Central memory CD8-positive, alpha-beta T cell (primary cell): ENCODE results near the gene HTR6.

ENCODE experiments used
- ATAC-seq: fragments of 150-1000 bp; cut with Tn5 transposase; replicated peaks from 2 replicates; pipeline ENCODE4 v1.10.0; 2022; ENCODE audit warnings: mild to moderate bottlenecking, moderate FRiP score, moderate number of reproducible peaks; ENCODE audit not compliant: poor library complexity, severe bottlenecking; ENCODE audit errors: extremely low read depth
- DNase-seq, 2 donors: peaks; one replicate each; pipeline ENCODE4 v3.0.0; 2021; ENCODE audit warnings: low spot score in 2 of 2
- H3K27ac Mint-ChIP-seq: one replicate; pipeline ENCODE4 v1.8.0; 2022; ENCODE audit warnings: low read depth, mild to moderate bottlenecking, moderate library complexity, mixed read lengths
- H3K27me3 Mint-ChIP-seq: one replicate; pipeline ENCODE4 v1.8.0; 2022; ENCODE audit warnings: mixed read lengths
- H3K36me3 Mint-ChIP-seq: one replicate; pipeline ENCODE4 v1.8.0; 2022; ENCODE audit warnings: mild to moderate bottlenecking, moderate library complexity, mixed read lengths; ENCODE audit not compliant: insufficient read depth
- H3K4me1 Mint-ChIP-seq: one replicate; pipeline ENCODE4 v1.8.0; 2022; ENCODE audit warnings: mixed read lengths
- H3K4me3 Mint-ChIP-seq: one replicate; pipeline ENCODE4 v1.8.0; 2022; ENCODE audit warnings: mild to moderate bottlenecking, moderate library complexity, mixed read lengths
- H3K9me3 Mint-ChIP-seq: one replicate; pipeline ENCODE4 v1.8.0; 2022; ENCODE audit warnings: mixed read lengths

The HTR6 gene

DNA sequence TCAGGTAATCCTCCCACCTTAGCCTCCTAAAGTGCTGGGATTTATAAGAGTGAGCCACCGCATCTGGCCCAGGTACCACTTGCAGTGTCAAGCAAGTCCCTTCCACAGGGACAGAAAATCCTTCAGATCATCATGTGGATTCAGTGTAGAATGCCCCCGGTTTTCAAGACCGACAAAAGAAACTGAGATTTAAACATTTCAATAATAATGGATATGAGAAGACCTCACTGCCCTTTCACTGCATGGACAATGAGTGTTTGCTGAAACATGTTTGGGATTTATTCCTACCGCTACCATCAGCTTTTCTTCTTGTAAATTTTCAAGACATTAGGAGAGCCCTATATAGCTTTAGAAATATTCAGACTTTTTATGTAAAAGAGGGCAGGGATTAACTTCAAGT, 41.5 kb downstream of the HTR6 start:
- Mint-ChIP-seq H3K9me3 (no peaks in the 10 kb centered on the region), H3K27me3 (no peaks in the 10 kb centered on the region), H3K27ac (no peak overlapping the region), H3K36me3 (peaks cover 7% of the 10 kb centered on the region), H3K4me1 (peaks cover 9% of the 10 kb centered on the region), H3K4me3 (no peak overlapping the region)
- no peak for DNase-seq
- no peak for ATAC-seq

DNA sequence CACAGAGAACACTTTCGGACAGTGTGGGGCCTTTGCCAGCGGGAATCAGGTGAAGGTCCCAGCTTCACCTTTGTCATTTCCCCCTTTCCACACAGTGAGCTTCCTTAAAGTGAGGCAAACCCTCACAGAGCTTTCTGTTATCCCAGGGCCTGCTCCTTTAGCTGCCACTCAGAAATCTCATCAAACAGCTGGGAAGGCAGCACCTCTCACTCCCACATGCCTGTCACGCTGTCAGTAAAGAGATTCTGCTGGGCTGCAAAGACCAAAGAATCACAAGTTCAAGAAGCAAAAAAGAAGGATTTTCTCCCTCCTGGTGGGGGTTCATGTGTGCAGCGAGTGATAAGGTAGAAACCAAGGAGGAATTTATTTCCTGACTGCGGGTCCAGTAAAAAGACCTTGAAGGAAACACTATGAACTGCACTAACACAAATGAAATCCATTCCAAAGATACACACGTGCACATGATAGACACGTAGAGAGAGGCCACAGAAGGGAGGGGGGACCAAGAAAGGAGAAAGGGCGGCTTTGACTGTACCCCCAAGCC, 44.0 kb downstream of the HTR6 start:
- Mint-ChIP-seq H3K27ac (no peak overlapping the region), H3K4me1 (peaks cover 11% of the 10 kb centered on the region), H3K36me3 (peaks cover 6% of the 10 kb centered on the region), H3K27me3 (no peaks in the 10 kb centered on the region), H3K9me3 (no peaks in the 10 kb centered on the region), H3K4me3 (no peak overlapping the region)
- ATAC-seq (no peak), DNase-seq (no peak)

DNA sequence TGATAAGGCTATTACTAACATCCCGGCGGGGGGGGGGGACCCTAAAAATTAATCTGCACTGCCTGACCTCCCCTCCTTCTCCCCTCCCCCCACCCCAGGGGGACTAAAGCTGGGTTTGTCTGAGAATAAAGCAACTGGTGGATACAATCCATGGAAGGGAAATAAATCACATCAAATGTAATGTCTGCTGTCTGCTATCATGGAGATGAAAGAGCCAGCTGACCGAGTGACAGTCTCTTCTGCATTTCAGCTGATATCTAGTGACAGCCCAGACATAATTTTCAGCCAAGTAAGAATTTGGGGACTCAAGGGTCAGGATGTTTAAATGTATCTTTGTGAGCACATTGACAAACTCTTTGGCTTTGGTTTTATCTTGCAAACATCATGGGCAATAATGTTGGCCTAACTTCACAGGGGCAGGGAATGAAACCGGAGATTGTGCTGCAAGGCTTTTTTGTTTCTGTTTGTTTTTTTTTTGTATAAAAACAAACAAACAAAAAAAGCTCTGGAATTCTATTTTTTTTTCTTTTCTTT, 44.7 kb downstream of the HTR6 start:
- no peak overlapping the region for H3K4me3 Mint-ChIP-seq
- H3K27me3 Mint-ChIP-seq = no peaks in the 10 kb centered on the region
- DNase-seq = no peak
- H3K4me1 Mint-ChIP-seq = peaks cover 11% of the 10 kb centered on the region
- H3K36me3 Mint-ChIP-seq = peaks cover 8% of the 10 kb centered on the region
- H3K27ac Mint-ChIP-seq = no peak overlapping the region
- ATAC-seq = no peak
- no peaks in the 10 kb centered on the region for H3K9me3 Mint-ChIP-seq

DNA sequence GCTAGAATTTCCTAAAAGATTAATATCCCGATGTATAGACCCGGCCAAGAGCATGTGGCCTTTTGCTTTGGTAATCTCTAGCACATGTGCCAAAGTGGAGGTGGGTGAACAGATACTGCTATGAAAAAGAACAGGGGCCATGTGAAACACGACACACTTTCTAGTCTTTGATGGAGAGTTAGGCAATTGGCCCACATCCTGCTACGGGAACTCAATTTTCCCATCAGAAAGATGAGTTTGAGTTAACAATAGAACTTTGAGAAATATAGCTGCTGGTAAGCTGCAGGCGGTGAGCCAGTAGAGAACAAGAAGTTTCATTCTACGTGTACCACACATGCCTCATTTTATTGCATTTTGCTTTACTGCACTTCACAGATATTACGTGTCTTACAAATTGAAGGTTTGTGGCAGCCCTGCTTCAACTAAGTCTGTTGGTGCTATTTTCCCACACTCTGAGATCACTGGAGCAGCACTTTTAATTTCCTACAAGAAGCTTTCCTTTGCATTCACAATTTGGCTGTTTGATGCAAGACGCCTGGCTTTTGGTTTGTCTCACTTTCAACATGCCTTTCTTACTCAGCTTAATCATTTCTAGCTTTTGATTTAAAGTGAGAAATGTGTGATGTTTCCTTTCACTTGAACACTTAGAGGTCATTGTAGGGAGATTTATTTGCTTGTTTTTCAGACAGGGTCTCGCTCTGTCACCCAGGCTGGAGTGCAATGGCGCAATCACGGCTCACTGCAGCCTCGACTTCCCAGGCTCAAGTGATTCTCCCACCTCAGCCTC, 46.3 kb downstream of the HTR6 start:
- Mint-ChIP-seq H3K9me3 (no peaks in the 10 kb centered on the region), H3K27ac (no peak overlapping the region), H3K27me3 (no peaks in the 10 kb centered on the region), H3K4me1 (peaks cover 18% of the 10 kb centered on the region), H3K4me3 (no peak overlapping the region), H3K36me3 (peaks cover 11% of the 10 kb centered on the region)
- DNase-seq (no peak), ATAC-seq (no peak)

DNA sequence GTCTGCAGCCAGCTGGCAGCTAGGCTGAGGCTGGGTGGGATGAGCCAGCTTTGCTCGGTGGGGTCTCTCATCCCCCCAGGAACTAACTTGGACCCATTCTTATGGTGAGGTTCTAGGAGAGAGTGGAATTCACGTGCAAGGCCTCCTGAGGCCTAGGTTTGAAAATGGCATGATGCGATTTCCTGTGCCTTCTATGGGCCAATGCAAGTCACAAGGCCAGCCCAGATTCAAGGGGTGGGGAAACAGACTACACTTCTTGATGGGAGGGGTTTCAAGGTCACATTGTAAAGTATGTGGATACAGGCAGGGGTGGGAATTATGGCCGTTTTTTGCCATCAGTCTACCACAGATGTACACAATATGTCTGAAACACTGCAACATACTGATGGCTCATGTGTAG, 48.3 kb downstream of the HTR6 start:
- DNase-seq = no peak
- peaks cover 10% of the 10 kb centered on the region for H3K36me3 Mint-ChIP-seq
- no peak for ATAC-seq
- H3K27me3 Mint-ChIP-seq = no peaks in the 10 kb centered on the region
- H3K9me3 Mint-ChIP-seq = no peaks in the 10 kb centered on the region
- H3K27ac Mint-ChIP-seq = no peak overlapping the region
- H3K4me3 Mint-ChIP-seq = no peak overlapping the region
- peaks cover 18% of the 10 kb centered on the region for H3K4me1 Mint-ChIP-seq

DNA sequence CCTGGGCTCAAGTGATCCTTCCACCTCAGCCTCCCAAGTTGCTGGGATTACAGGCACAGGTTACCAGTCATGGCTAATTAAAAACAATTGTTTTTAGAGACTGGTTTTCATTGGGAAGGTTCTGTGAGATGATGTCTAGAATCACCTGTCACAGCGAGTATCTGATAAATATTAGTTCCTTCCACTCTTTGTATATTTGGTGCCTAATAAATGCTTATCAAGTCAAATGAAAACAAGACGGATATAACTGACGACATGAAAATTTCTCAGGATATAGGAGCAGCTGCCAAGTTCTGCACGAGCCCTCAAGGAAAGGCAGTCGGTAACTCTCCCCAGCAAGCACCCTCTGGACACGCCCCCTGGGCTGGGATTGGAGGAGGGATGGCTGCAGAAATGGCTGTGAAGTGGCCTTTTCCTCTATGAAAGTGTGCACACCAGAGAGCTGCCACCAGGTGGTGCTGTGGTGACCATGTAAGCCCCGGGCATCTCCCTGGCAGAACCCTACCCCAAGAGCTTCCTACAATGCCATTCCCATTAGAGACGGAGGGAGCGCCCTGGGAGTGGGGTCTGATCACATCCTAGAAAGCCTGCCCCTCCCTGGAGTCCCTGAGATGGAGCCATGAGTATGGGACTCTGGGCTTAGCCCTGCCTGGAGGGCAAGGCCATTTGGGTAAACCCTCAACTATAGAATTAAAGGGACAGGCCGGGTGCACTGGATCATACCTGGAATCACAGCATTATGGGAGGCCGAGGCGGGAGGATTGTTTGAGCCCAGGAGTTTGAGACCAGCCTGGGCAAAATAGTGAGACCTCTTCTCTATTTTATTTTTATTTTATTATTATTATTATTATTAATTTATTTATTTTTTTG, 50.9 kb downstream of the HTR6 start:
- Mint-ChIP-seq H3K27ac (no peak overlapping the region), H3K27me3 (no peaks in the 10 kb centered on the region), H3K4me1 (peaks cover 15% of the 10 kb centered on the region), H3K36me3 (peaks cover 7% of the 10 kb centered on the region), H3K9me3 (no peaks in the 10 kb centered on the region), H3K4me3 (no peak overlapping the region)
- ATAC-seq (peak; percentile 94), DNase-seq (peak; percentile 59 to 75)

DNA sequence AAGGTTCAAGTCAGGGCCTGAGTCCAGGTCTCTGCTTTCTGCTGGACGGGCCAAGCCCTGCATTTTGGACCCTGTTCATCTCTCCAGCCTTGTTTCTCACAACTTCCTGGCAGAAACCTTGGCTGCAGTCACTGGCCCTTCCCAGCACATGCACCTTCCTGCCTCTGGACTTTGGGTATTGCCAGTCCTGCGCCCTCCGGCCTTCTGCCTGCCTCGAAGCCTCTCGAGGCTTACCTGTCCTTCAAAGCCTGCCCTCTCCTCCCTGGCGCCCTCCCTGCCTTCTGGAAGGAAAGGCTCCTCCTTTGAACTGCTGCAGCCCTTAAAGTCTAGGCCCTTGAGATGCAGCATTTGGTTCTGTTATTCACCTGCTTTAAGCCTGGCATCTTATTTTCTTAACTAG, 52.8 kb downstream of the HTR6 start:
- ATAC-seq = no peak

DNA sequence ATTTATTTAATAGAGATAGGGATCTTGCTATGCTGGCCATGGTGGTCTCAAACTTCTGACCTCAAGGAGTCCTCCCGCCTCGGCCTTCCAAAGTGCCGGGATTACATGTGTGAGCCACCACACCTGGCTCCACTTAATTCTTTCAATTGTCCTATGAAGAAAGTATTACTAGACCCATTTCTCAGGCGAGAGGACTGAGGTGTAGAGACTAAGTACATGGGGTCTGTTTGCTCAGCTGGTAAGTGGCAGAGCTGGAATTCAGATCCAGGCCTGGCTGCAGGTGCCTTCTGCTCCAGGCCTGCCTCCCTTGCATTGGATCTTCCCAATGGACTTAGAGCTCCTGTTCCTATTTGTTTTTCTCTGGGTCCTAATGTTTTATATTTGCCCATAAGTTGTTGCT, 55.5 kb downstream of the HTR6 start:
- DNase-seq (no peak), ATAC-seq (no peak)
- Mint-ChIP-seq H3K4me3 (no peak overlapping the region), H3K27me3 (no peaks in the 10 kb centered on the region), H3K4me1 (peaks cover 7% of the 10 kb centered on the region), H3K36me3 (peaks cover 5% of the 10 kb centered on the region), H3K27ac (no peak overlapping the region), H3K9me3 (no peaks in the 10 kb centered on the region)

More for the DNA sequence above, 52.8 kb downstream of the HTR6 start:
- Mint-ChIP-seq H3K4me1 (peaks cover 7% of the 10 kb centered on the region), H3K27ac (no peak overlapping the region), H3K9me3 (no peaks in the 10 kb centered on the region), H3K4me3 (no peak overlapping the region), H3K36me3 (peaks cover 7% of the 10 kb centered on the region), H3K27me3 (no peaks in the 10 kb centered on the region)
- no peak for DNase-seq

DNA sequence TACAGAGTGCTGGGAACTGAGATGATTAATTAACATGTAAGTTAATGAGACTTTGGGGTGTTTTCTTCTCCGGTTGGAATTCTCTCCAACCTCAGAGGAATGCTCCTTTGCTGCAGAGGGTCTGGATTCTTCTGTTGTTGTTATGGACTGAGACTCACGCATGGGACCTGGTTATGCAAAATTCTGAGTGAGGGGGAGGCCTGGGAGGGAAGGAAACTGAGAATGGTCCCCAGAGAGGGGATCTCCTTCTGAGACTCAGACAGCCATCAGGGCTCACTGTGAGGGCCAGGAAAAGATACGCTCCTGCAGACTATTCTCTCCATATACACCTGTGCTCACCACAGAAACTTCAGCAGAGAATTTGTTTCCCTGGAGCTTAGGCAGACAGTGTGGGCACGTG, 56.3 kb downstream of the HTR6 start:
- Mint-ChIP-seq H3K4me3 (no peak overlapping the region), H3K4me1 (no peaks in the 10 kb centered on the region), H3K27ac (no peak overlapping the region), H3K9me3 (no peaks in the 10 kb centered on the region), H3K36me3 (peaks cover 3% of the 10 kb centered on the region), H3K27me3 (no peaks in the 10 kb centered on the region)
- no peak for DNase-seq
- ATAC-seq = no peak

DNA sequence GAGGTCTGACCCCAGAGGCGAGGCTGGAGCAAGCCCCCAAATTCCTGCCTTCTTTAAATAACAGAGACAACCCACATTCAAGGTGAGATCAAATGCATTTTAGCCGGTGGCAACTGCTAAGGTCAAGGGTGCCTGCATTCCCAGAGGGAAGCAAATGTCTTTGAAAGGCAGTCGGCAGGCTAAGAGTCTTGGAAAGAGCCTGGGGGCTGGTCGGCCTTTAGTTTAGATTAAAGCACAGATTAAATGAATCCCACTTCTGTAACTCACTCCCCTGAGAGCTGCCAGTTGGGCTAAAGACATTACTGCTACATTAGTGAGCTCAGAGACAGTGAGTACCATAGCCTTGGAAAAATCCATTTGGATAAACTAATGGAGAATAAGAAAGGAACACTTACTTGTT, 59.2 kb downstream of the HTR6 start:
- no peak overlapping the region for H3K4me3 Mint-ChIP-seq
- no peaks in the 10 kb centered on the region for H3K27me3 Mint-ChIP-seq
- H3K9me3 Mint-ChIP-seq = no peaks in the 10 kb centered on the region
- H3K36me3 Mint-ChIP-seq = peaks cover 3% of the 10 kb centered on the region
- H3K27ac Mint-ChIP-seq = no peak overlapping the region
- no peaks in the 10 kb centered on the region for H3K4me1 Mint-ChIP-seq
- DNase-seq (no peak), ATAC-seq (no peak)

DNA sequence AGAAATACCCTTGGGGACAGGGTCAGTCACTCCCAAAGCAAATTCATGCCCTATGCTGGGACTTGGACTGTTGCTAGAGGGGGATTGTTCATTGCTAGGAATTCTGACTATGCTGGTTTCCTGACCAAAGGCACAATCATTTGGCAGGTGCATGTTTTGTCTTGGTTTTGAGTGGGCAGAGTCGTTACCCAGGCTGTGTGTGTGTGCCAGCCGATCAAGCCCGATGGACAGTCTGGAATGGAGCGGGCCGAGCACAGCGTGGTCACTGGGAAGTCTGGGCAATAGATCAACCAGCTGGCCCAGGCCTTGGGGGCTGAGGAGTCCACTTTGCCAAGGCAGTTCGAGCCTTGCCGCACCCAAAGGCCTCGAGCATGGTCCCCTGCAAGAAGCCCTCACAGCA, 60.9 kb downstream of the HTR6 start:
- no peaks in the 10 kb centered on the region for H3K27me3 Mint-ChIP-seq
- H3K4me3 Mint-ChIP-seq = no peak overlapping the region
- no peaks in the 10 kb centered on the region for H3K4me1 Mint-ChIP-seq
- H3K27ac Mint-ChIP-seq = no peak overlapping the region
- DNase-seq (no peak), ATAC-seq (no peak)
- peaks cover 3% of the 10 kb centered on the region for H3K36me3 Mint-ChIP-seq
- H3K9me3 Mint-ChIP-seq = peaks cover 4% of the 10 kb centered on the region

DNA sequence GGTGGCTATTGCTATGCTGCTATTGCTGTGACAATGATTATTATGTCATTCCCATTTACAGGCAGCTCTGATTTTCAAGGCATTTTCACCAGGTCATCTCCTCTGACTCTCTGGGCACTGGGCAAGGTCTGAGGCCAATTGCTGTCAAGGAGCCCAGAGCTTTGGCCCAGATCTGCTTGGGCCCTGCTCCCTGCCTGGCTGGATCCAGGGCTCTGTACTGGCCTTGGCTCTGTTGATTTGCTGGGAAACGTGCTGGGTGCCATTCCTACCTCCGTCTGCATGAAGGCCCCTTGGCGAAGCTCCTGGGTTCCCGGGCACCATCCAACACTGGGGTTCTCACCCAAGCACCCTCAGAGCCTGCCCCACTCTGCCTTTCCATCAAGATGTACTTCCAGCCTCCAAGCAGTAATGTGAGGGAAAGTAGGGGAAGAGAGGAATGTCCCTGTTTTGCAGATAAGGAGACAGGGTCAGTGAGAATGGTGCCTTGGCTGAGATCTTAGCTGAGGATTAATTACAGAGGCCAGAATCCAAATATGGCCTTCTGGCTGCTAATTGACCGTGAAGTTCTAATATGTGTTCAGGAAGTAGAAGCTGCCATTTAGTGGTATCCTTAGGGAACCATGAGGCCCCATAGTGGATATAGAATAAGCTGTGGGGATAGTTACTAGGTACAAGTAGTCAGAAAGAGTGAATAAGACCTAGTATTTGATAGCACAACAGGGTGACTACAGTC, 63.9 kb downstream of the HTR6 start:
- Mint-ChIP-seq H3K27ac (no peak overlapping the region), H3K9me3 (peaks cover 9% of the 10 kb centered on the region), H3K27me3 (no peaks in the 10 kb centered on the region)

More for the DNA sequence above, 63.9 kb downstream of the HTR6 start:
- DNase-seq (no peak), ATAC-seq (no peak)
- Mint-ChIP-seq H3K36me3 (peaks cover 4% of the 10 kb centered on the region), H3K4me3 (no peak overlapping the region), H3K4me1 (no peaks in the 10 kb centered on the region)
